GM21825 (cell line): Measurements from ENCODE around the gene SAMD3.
"Not testable (repeated sequence)": the region's sequence is repeated elsewhere in the genome, so short reads cannot be mapped to it uniquely, and the experiment has no call there.

ENCODE experiments used
- ATAC-seq: cut with Tn5 transposase; IDR thresholded peaks from one replicate; pipeline ENCODE4 v1.9.1; 2021; ENCODE audit warnings: mild to moderate bottlenecking, moderate library complexity; ENCODE audit not compliant: unreplicated experiment

Gene SAMD3, protein sequence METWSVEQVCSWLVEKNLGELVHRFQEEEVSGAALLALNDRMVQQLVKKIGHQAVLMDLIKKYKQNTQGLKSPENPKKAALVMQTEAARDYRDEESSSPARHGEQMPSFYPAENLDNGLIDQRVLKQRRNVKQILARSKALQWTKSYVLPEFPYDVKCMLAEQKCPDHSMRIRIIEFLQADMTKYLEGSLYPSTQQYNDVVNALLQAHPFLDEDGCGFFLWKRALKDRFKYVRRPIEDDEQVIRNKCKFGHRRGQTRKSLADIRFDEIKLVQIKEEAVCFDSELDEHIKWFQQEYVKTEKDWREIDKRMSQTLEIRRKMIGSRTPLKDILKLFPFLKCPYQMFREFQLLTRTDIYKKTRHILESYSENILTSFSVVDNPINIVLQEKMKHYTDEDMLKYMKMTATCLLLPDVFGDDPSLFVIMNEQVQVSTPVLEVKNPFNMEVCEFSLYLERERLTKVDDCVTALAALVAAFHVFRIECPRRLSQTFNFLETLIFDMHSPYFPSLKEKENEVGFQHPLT

DNA sequence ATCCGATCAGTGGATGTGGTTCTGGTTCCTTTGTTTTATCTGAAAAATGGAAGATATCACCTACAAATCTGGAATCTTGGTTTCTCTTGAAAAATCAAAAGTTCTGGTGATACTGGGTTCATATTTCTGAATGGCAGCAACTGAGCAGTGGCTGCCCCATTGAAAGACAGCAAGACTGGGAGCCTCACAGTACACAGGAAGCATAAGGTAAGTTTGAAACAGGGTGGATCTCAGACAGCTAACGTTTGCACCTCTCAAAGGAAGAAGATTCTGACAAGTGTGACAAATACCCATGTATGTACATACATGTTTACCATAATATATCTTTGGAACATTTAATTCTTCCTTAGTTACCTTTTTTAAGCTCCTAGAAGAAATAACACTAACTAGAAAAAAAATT is at the start of gene SAMD3:
TSS of gene SAMD3 (minus strand) at position 177 of the 400 bp plus-strand sequence. CDS start 7,678 bp downstream, outside the sequence.
- ATAC-seq: no peak

DNA sequence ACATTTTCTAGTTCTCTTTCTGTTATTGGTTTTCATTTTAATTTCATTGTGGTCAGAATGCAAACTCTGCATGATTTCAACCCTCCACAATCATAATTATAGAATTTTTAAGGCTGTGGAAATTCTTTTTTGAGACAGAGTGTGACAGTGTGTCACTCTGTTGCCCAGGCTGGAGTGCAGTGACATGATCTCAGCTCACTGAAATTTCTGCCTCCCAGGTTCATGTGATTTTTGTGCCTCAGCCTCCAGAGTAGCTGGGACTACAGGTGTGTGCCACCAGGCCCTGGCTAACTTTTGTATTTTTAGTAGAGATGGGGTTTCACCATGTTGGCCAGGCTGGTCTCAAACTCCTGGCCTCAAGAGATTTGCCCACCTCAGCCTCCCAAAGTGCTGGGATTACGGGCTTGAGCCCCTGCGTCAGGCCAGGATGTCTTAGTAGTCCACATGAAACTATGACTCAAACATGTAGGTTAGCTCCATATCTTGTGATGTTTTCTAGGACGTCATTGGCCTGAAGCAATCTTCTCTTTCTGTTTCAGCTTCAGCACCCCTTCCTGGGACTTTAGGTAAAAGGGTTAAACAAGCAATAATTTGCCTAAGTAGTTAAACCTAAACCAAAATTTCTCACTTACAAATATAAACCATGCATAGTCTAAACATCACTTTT is 47.4 kb upstream of the SAMD3 start:
- ATAC-seq: no peak

DNA sequence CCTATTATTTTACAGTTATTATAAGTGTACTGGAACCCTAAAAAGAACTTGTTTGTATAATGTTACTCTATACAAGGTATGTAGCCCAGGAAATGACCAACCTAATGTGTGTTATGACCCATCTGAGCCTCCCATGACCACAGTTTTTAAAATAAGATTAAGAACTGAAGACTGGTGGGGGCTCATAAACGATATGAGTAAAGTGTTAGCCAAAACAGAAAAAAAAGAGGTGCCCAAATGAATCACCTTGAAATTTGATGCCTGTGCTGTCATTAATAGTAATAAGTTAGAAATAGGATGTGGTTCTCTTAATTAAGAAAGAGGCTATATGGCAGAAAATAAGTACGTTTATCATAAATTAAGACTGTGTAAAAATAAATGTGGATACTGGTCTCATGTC is 42.8 kb upstream of the SAMD3 start:
- ATAC-seq: not testable (repeated sequence)

DNA sequence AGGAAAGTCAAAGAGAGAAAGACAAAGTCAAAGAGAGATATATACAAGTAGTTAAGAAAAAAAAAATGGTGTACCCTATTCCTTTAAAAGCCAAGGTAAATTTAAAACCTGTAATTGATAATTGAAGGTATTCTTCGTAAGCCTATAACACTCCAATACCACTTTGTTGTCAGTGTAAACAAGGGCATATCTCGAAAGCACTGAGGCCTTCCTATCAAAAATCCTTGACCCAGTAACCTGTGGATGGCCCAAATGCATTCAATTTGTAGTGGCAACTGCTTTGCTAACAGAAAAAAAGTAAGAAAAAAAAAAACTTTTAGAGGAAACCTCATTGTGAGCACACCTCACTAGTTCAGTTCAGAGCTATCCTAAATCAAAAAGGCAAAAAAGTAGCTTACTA is 39.3 kb upstream of the SAMD3 start:
- ATAC-seq: no peak

DNA sequence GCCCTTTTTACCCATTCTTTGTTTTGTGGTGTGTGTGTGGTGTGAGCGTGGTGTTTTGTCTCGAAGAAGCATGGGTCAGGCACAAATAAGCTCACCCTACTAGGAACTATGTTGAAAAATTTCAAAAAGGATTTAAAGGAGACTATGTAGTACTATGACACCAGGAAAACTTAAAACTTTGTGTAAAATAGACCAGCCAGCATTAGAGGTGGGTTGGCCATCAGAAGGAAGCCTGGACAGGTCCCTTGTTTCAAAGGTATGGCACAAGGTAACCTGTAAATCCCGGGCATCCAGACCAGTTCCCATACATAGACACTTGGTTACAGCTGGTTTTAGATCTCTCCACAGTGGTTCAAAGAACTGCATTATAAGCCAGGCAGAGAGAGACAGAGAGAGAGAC is 38.8 kb upstream of the SAMD3 start:
- not testable (repeated sequence) for ATAC-seq

DNA sequence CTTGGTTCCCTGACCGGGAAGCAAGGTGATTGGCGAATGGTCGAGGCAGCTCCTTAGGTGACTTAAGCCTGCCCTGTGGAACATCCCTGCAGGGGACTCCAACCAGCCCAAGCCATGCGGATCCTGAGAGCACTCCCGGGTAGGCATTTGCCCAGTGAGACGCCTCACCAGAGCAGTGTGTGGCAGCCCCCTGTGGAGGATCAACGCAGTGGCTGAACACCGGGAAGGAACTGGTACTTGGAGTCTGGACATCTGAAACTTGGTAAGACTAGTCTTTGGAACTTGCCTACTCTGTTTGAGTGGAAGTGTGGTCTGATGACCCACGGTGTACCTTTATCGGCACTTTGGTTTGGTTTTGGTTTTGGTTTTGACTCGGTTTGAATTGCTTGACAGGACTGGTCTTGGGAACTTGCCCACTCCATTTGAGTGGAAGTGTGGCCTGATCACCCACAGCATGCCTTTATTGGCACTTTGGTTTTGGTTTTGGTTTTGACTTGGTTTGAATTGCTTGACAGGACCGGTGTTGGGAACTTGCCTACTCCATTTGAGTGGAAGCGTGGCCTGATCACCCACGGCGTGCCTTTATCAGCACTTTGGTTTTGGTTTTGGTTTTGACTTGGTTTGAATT is 38.0 kb upstream of the SAMD3 start:
- ATAC-seq: peak; percentile 39

DNA sequence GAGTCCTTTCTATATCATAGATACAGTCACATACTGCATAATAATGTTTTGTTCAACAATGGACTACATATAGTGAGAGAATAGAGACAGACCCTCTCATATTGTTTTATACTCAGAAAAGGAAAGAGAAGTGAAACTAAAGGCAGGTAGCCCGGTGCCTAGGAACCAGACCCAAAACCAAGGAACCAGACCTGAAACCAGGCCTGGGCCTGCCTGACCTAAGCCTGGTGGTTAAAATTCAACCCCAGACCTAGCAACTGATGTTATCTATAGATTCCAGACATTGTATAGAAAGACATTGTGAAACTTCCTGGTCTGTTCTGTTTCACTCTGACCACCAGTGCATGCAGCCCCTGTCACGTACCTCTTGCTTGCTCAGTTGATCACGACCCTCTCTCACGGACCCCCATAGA is 37.3 kb upstream of the SAMD3 start:
- ATAC-seq: peak; percentile 64

DNA sequence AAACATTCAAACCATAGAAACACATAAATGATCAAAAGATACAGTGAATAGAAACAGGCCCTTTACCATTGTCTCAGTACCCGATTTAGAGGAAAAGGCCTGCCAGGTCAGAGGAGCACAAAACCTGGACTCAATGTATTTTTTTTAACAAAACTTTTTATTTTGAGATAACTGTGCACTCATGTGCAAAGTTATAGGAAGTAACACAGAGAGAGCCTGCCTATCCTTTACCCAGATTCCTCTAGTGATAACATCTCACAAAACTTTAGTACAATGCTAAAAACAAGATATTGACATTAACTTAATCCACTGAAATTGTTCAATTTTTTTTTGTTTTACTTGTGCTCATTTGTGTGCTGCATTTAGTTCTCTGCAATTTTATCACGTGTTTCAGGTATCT is 36.8 kb upstream of the SAMD3 start:
- peak; percentile 10 for ATAC-seq

DNA sequence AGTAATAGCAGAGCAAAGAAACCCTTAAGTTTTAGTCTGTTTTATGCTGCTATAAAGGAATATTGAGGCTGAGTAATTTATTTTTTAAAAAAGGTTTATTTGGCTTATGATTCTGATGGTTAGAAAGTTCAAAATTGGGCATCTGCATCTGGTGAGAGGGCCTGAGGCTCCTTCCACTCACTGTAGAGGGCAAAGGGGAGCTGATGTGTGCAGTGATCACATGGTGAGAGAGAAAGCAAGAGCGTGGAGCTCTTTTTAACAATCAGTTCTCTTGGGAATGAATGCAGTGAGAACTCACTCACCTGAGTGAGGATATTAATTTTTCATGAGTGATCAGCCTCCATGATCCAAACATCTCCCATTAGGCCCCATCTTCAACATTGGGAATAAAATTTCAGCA is 36.4 kb upstream of the SAMD3 start:
- ATAC-seq: no peak

DNA sequence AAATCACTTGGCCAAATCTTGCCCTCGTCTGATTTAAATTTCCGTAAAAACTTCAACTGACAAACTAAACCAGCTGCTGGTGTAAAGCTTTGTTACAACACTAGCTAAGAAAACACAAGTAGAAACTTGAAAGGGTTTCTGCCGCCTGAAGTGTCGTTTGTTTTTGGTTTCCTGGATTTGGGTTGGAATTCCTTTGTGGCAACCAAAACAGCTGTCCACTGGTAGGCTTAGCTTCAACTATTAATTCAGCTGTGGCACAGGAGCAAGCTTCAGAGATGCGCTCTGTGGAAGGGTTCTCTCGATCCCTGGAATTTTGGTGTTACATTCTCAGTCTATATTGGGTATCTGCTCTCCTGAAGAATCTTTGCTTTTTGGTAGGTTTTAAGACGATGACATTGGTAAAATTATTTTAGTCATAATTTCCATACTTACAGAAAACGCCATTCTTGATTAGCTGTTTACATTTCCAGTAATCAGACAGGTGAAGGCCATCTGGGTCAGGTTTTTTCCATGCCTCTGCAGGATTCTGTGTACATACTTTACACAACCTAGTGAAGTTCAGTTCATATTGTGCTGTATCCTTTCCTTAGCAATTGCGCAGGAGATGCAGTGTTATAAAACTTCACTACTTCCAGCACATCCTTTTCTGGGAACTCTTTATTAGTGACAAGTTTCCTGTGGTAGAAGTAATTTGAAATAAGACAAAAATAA is 29.9 kb upstream of the SAMD3 start:
- ATAC-seq: no peak

DNA sequence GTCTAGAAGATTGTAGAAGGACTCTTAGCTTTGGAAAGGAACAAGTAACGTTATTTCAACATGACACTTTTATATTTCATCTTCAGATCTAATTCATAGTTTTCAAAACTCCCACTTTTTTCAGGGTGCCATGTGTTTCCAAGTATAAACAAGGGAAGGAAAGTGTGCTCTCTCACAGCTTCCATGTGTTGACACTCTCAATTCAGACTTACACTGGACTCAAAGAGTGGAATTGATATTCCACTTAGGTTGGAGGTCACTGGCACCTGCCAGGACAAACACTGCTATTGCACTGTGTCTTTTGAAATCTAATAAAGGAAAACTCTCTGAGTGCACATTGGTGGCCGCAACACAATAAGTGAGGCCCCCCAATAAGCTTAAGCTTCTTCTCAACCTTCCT is 22.5 kb upstream of the SAMD3 start:
- ATAC-seq: no peak

DNA sequence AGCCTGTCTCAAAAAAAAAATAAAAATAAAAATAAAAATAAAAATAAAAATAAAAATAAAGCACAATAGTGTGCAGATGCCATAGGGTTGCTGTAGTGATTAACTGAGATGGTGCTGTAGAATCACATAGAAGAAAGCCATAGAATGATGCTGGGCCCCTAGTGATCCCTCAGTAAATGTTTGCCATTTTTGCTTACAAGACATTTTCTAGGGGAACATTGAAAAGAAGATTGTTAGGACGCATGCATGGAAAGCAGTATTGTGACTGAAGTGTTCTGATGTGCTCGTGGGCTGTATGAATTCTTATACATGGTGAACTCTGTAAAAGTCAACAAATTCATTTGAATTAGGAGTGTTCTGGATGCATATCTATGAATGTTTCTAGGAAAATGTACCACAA is 22.0 kb upstream of the SAMD3 start:
- ATAC-seq: no peak

DNA sequence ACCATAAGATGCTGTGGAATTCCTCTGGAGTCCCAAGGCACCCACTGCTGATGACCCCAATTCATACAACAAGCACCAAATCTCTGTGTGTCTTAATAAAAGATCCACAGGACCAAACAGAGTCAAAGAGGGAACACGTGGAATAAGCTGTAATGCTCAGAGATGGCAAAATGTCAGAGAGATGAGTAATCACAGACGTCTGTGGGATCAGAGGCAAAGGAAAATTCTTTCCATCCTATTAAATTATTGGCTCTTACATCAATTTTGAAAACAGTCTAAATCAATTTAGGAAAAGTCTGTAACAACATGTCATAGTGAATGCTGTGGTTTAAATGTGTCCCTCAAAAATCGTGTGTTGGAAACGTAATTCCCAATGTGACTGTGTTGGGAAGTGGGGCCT is 17.5 kb upstream of the SAMD3 start:
- ATAC-seq: no peak

DNA sequence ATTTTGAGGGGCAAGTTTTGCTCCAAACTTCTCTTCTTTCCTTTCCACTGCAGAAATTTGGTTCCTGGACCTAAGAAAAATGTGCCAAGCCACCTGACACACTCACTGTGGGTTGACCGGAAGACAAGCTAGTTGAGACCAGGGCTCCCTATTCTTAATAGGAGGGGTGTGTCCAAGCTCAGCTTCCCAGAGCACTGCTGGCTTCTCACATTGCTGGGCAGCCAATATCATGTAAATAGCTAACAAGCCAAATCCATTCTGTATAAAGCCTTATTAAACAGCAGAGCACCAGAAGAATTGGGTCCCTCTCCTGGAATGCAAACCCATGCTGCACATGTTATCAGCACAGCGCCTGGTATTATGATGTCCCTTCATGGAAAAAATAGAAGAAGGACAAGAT is 17.0 kb upstream of the SAMD3 start:
- no peak for ATAC-seq

DNA sequence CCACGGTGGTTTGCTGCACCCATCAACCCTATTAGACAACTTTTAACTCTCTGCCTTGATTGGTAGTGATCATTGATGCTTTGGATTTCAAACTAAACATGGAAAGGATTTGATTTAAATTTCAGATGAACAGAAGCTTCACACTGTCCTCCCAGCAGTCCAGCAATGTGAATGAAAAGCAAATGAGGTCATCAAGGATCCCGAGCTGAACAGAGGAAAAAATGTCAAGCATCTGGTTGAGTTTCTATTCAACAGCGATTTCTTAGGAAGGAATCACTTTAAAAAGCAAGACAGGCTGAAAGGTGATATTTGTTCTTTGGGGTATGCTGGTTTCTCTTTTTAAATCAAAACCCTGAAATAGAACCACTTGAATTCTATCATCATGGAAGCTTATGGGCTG is 10.6 kb upstream of the SAMD3 start:
- no peak for ATAC-seq

DNA sequence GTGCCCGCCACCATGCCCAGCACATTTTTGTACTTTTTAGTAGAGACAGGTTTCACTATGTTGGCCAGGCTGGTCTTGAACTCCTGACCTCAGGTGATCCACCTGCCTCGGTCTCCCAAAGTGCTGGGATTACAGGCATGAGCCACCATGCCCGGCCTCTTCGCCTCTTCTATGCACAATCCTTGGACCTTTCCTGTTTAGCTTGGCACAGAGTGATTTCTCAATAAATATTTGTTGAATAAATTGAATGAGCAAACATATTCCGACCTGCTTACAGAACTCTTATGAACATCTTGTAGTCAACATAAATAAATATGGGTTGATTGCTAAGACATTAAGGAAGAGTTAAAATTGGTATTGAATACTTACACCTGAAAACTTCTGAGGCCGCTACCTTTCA is 7.8 kb upstream of the SAMD3 start:
- not testable (repeated sequence) for ATAC-seq

DNA sequence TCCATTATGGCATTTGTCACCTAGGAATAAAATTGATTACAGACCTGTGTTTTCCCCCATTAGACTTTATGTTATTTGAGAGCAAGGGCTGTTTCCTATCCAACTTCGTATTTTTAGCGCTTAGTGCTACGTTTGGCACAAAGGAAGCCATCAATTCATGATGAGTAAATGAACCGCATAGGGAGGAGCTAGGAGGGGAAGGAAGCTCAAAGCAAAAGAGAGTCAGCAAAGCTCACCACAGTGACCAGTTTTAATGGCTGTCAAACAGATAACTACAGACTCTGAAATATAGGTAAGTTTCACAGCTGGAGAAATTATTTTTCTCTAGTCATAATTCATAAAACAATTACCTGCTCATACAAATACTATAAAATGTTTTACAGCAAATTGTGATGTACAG is 6.9 kb upstream of the SAMD3 start:
- ATAC-seq: no peak

DNA sequence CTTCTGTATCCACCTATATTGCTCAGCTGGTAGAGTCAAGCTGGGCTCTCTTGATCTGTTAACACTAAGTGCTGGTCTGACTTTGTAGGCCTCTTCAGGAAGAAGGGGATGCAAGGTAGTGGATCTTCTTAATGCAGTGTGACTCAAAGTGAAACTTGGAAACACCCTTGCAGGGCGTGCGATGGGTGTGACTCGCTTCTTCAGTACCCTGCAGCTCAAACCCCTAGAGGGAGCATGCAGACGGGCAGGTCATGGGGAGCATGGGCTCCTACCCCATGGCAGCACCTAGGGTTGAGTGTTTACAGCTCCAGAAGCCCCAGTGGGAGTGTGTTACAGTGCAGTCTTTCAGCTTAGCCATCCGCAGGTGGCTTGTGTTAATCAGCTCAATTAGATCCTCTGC is 757 bp upstream of the SAMD3 start:
- ATAC-seq: peak; percentile 98

DNA sequence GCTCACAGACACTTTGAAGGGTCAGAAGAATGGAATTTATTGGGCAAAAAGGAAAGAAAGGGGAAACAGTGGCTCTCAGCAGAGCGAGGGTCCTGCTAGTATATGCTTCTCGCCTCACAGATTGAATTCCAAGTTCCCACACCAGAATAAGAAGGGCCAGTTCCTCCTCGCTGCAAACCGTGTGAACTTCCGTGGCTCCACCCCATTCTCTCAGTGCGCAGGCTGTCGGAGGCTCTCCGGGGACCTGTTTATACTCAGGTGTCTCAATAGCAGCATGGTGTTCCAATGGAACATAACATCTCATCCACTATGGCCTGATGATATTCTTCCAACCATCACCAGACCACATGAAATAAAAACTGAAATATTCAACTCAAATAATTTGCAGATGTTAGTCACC is 4.6 kb downstream of the SAMD3 start:
- no peak for ATAC-seq

DNA sequence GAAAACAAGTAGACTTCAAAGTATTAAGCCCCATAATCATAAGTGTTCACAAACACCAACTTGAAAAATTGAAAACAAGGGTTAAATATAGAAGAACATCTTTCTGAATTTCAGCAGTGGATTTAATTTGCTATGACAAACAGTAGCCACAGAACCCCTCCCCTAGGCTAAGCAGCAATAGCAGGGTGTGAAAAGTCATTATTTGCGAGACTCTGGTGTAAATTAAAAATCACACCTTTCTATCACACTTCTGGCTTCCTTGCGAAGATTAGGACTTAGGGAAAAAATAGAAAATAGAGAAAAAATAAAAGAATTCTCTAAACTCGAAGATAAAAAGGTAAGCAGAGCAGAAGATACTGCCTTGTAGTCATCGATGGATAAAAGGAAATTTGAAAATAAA is 6.1 kb downstream of the SAMD3 start:
- ATAC-seq: no peak

DNA sequence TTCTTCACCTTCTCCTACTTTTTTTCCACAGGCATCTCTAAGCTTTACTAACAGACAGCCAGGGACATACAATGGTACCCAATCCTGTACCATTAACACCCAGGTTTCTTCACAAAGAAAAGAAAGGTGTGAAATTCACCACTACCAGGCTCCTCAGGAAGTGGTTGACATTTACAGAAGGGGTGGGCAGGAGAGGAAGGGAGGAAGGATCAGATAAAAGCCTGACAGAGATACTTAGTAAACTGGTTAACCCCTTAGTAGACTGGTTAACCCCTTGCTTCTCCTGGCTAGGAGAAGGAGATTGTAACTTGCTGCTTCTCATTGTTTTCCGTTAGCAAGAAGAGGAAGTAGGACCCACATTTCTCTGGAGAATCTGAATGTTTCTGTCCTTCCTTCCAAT is 7.2 kb downstream of the SAMD3 start:
- ATAC-seq: no peak
